H1 (cell line): ENCODE measurements around the gene FBP1.

Experiments used
- CREB1 ChIP-seq: IDR thresholded peaks from 2 replicates; pipeline ENCODE4 v1.6.1; 2012; ENCODE audit warnings: inconsistent platforms
- GABPA ChIP-seq: IDR thresholded peaks from 2 replicates; pipeline ENCODE4 v1.6.1; 2011; ENCODE audit warnings: mild to moderate bottlenecking, low read length, moderate library complexity, borderline replicate concordance; ENCODE audit not compliant: insufficient read depth
- POLR2A ChIP-seq, 2 experiments: IDR thresholded peaks; 1 replicate in 1 of 2; 2 replicates in 1 of 2; pipeline ENCODE4 v1.6.1; 2011; ENCODE audit warnings: low read depth in 2 of 2, low read length in 2 of 2, mild to moderate bottlenecking in 2 of 2; ENCODE audit errors: control extremely low read depth in 1 of 2
- SRF ChIP-seq: IDR thresholded peaks from 2 replicates; pipeline ENCODE4 v1.6.1; 2011; ENCODE audit warnings: mild to moderate bottlenecking, low read depth, low read length, moderate library complexity
- TAF1 ChIP-seq: IDR thresholded peaks from 2 replicates; pipeline ENCODE4 v1.6.1; 2011; ENCODE audit warnings: mild to moderate bottlenecking, low read depth, low read length
- YY1 ChIP-seq: IDR thresholded peaks from 2 replicates; pipeline ENCODE4 v1.6.1; 2011; ENCODE audit warnings: low read depth, mild to moderate bottlenecking, low read length
- TF ChIP-seq, protein P1 (sequence below), 3 experiments: IDR thresholded peaks; 1 replicate in 2 of 3; 2 replicates in 1 of 3; pipeline versions ENCODE4 v1.5.1 to v1.6.1; 2011; ENCODE audit warnings: low read length in 3 of 3, mild to moderate bottlenecking in 3 of 3, inconsistent platforms in 2 of 3, low read depth in 1 of 3, moderate library complexity in 1 of 3; ENCODE audit not compliant: insufficient read depth in 1 of 3; ENCODE audit errors: control extremely low read depth in 1 of 3

DNA sequence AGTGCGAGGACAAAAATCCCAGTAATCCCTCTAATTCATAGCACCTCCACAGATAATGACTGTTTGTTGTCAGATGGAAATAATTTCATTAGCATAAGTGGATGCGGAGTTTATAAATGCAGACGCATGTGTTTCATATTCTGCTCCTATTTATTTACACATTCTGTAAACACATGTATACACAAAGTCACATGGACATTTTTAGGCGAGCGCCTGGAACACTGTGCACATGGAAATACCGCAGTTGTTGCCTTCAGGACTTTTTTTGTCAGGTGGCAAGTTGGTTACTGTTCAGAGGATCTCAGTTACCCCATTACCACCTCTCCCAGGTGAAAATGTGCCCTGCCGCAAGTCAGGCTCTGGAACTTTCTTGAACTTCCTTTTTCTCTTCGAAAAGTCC lies 40.3 kb upstream of the FBP1 start:
- TF ChIP-seq, protein P1, sequence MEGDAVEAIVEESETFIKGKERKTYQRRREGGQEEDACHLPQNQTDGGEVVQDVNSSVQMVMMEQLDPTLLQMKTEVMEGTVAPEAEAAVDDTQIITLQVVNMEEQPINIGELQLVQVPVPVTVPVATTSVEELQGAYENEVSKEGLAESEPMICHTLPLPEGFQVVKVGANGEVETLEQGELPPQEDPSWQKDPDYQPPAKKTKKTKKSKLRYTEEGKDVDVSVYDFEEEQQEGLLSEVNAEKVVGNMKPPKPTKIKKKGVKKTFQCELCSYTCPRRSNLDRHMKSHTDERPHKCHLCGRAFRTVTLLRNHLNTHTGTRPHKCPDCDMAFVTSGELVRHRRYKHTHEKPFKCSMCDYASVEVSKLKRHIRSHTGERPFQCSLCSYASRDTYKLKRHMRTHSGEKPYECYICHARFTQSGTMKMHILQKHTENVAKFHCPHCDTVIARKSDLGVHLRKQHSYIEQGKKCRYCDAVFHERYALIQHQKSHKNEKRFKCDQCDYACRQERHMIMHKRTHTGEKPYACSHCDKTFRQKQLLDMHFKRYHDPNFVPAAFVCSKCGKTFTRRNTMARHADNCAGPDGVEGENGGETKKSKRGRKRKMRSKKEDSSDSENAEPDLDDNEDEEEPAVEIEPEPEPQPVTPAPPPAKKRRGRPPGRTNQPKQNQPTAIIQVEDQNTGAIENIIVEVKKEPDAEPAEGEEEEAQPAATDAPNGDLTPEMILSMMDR (IDR thresholded peaks at IDR 0.05; ENCODE audit: control extremely low read depth in 1 of 3, insufficient read depth in 1 of 3, low read depth in 1 of 3, low read length in 3 of 3) = no peak
- TF ChIP-seq CREB1 = no peak
- TF ChIP-seq YY1 = no peak
- TF ChIP-seq GABPA = no peak
- no peak for TF ChIP-seq POLR2A (IDR thresholded peaks at IDR 0.05; ENCODE audit: control extremely low read depth in 1 of 2, low read depth in 2 of 2, low read length in 2 of 2)
- TF ChIP-seq TAF1 = no peak
- TF ChIP-seq SRF = no peak
